HG03442 (cell line): ENCODE data around the gene OR10G3.
A peak's percentile ranks its signal among the peaks of the same experiment; 100 is the strongest.
"Not testable (repeated sequence)": the region's sequence is repeated elsewhere in the genome, so short reads cannot be mapped to it uniquely, and the experiment has no call there.

Source experiments
- ATAC-seq: cut with Tn5 transposase; IDR thresholded peaks from one replicate; pipeline ENCODE4 v1.9.1; 2021; ENCODE audit warnings: mild to moderate bottlenecking, moderate library complexity; ENCODE audit not compliant: unreplicated experiment

Gene OR10G3

GRCh38 chr14:21579976-21580375 is at the start of gene OR10G3:
TSS of gene OR10G3 (minus strand) at chr14:21580076. CDS start at chr14:21570744, 9,332 bp downstream.
- no peak for ATAC-seq

- ATAC-seq, result no peak
Observed at GRCh38 chr14:21626491-21627230, 46.8 kb upstream of the OR10G3 start.

GRCh38 chr14:21617614-21618013 is 37.7 kb upstream of the OR10G3 start:
- ATAC-seq, result no peak

GRCh38 chr14:21614240-21614639 is 34.4 kb upstream of the OR10G3 start:
- no peak for ATAC-seq

- ATAC-seq, result no peak
Observed at GRCh38 chr14:21612324-21612723, 32.4 kb upstream of the OR10G3 start.

DNA sequence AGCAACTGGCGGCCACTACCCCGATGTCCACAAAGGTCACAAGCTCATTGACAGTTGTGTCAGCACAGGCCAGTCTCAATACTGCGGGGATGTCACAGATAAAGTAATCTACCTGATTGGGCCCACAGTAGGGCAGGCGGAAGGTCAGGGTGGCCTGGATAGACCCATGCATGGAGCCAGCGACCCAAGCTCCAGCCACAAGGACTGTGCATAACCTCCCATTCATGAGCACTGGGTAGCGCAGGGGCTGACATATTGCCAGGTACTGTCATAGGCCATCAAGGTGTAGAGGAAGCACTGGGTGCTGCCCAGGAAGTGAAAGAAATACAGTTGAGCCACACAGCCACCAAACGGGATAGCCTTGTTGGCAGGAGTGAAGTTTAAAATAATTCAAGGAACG is 22.3 kb upstream of the OR10G3 start:
- not testable (repeated sequence) for ATAC-seq

- no peak for ATAC-seq
Observed at GRCh38 chr14:21589317-21589716, 9.4 kb upstream of the OR10G3 start.

GRCh38 chr14:21575661-21576060 is 4.2 kb downstream of the OR10G3 start:
- no peak for ATAC-seq

DNA sequence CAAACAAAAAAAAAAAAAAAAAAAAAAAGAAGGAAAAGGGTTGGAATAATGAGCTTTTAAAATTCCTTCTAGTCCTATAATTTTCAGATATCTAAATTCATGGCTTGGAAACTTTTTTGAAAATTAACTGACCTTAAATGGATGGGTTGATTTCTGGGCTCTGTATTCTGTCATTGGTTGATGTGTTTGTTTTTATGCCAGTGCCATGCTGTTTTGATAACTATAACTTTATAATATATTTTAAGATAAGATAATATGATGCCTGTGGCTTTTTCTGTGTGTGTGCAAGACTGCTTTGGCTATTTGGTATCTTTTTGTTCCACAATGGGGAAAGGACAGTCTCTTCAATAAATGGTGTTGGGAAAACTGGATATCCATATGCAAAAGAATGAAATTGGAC is 7.3 kb downstream of the OR10G3 start:
- ATAC-seq, result no peak

DNA sequence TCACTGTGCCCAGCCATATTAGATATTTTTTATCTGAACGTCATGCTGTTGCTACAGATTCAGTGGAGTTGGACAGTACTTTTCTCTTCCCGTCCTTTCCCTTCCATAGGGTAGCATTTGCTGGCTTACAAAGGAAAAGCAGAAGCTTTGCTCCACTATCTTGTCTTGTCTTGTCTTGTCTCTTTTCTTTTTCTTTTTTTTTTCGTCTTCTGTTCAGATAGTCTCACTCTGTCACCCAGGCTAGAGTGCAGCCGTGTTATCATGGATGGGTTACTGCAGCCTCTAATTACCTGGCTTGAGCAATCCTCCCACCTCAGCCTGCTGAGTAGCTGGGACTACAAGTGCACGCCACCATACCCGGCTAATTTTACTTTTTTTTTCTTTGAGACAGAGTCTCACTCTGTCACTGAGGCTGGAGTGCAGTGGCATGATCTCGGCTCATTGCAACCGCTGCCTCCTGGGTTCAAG is 21.1 kb downstream of the OR10G3 start:
- no peak for ATAC-seq

GRCh38 chr14:21557084-21557901 is 22.6 kb downstream of the OR10G3 start:
- peak; percentile 47 for ATAC-seq

- ATAC-seq, result no peak
Observed at GRCh38 chr14:21556378-21557083, 23.3 kb downstream of the OR10G3 start.

DNA sequence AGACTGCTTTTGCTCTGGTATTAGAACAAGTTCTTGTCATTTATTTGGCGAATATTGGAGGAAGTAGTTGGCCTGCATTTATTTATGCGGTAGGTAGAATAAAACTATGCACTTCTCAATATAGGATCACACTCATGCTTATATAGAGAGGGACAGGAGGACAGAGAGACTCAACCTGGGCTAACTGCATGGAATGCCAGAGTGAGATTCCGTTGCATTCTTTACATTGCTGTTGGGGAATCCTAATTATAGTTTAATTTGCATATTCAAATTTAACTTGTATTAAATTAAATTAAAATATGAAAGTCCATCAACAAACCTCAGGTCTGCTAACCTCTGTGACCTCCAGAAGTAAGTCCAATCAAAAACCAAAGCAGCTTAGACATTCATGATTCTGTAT is 26.6 kb downstream of the OR10G3 start:
- no peak for ATAC-seq

DNA sequence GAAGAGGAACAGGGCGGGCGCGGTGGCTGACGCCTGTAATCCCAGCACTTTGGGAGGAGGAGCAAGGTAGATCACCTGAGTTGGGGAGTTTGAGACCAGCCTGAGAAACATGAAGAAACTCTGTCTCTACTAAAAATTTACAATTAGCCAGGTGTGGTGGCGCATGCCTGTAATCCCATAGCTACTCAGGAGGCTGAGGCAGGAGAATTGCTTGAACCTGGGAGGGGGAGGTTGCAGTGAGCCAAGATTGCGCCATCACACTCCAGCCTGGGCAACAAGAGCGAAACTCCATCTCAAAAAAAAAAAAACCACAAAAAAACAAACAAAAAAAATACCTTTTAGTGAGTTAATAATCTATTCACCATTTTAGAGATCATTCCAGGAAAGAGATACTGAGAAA is 35.3 kb downstream of the OR10G3 start:
- ATAC-seq, result not testable (repeated sequence)

DNA sequence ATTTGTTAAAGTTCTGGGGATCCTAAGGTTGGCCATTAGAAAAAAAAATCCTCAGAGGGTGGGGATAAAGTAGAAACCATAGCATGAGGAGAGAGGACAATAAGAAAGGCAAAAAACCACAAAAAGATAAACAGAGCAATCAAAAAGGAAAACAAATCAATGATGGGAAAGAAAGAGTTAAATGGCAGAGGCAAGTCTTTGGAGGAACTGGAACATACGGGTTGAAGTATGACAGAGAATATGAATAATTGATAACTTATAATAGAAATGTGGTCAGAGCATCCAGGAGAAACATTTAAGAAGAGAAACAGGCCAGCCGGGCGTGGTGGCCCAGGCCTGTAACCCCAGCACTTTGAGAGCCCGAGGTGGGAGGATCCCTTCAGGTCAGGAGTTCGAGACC is 35.9 kb downstream of the OR10G3 start:
- no peak for ATAC-seq

DNA sequence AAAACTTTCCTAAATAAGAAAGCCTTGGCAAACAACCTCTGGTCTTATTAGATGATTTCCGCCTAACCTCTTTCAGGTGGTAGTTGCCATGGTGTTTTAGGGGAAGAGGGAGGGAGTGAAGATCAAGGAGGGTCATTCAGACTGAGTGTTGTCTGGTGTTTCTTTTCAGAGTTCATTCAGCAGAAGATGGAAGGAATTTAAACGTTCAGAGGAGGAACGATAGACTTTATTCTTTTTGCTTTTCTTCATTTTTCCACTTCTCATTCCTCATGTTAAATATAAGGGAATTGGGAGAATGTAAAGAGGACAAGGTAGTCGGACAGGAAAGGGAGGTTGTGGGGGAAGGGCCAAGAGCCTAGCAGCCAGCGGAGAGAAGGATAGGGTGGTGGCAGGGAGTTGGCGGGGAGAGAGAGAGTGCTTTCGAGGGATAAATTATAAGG is 36.3 kb downstream of the OR10G3 start:
- no peak for ATAC-seq

DNA sequence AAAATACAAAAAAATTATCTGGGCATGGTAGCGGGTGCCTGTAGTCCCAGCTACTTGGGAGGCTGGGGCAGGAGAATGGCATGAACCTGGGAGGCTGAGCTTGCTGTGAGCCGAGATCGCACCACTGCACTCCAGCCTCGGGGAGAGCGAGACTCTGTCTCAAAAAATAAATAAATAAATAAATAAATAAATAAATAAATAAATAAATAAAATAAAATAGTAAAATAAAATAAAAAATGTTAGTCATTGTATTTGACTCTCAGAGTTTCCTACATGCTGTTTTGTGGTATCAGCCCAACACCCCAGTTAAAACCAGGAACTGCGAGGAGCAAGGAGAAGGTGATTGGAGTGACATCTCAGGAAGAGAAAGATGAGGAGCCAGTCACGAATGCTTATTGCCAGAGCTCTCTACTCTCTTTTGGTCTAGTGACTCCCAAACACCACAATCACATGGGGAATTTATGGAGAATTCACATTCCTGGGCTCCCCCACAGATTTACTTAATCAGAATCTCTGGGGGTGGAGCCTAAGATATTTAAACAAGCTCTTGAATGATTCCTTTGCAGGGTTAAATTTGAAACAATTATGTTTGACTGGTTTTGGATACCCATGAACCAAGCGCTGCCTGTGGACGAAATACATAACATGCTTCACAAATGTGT is 38.3 kb downstream of the OR10G3 start:
- ATAC-seq, result no peak

- ATAC-seq, result no peak
Observed at GRCh38 chr14:21539189-21539940, 40.5 kb downstream of the OR10G3 start.

GRCh38 chr14:21537090-21537424 is 42.8 kb downstream of the OR10G3 start:
- no peak for ATAC-seq

DNA sequence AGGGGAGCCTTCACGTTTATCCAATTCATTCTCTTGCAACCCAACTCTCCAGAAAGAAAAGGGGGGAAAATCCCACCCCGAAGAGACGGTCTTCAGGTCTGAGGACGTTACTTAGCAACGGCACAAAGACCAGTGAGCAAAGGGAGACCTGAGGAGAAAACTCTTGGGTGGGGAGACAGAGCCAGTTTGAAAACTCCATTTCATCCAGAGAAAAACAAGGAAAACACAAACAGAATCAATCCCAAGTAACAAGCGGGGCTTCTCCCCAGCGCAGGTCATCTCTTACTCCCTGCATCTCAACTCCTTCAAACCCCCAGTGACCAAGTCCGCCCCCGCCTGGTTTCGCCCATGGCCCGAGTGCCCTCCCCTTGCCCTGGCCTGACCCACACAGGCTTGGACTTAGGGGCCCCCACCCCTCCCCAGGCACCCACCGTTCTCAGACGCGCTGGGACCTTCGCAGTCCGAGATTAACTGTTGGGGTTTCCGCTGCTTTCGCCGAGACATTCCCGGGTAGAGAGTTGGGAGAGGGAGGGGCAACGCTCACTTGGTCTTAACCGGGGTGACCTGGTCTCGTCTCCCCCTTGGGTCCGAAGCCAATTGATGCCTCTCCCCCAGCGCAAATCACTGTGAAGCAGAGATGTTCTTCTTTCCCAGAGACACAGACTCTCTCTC is 43.3 kb downstream of the OR10G3 start:
- no peak for ATAC-seq
